Measurements from ENCODE around the gene ZNF282. TPM values are rescaled to one million over a fixed set of nuclear protein-coding genes. Genes with fewer than 3 reads are reported as not detected.

Gene ZNF282
- total RNA-seq, 3 donors from 2014 or later, result 22.0 to 32.4 (median 28.1) TPM

DNA sequence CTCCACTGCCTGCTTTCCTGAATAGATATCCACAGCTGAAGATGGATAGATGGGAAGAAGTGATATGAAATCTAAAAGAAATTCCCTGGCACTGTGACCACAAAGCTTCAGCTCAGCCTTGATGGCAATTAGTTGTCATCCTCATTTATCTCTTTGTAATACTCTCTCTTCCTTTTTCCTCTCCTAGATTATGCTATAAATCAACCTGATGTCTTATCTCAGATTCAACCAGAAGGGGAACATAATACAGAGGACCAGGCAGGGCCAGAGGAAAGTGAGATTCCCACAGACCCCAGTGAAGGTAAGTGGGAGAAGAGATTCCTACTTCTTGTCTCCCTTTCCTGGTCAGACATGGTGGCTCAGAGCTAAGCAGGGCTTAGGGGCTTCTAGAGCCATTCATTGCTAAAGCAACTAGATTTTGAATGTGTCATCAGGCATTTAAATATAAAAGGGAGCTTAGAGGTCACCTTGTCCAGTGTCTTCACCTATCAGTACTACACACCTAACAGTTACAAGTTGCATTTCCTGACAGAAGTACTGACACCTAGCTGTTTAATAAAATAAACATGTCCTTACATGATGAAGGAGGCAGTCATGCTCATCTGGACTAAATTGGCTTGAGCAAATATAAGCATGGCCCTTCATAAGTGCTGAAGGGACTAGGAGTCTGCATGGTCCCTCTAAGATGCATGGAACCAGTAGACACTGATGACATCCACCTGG is 28.6 kb upstream of the ZNF282 start:
- H3K9me3 ChIP-seq, result no peaks in the 10 kb centered on the region
- intact Hi-C loops (cut with DNase I, micrococcal nuclease), result no loop called here
- H3K36me3 ChIP-seq (ENCODE audit: low read depth), result peaks cover 12% of the 10 kb centered on the region

DNA sequence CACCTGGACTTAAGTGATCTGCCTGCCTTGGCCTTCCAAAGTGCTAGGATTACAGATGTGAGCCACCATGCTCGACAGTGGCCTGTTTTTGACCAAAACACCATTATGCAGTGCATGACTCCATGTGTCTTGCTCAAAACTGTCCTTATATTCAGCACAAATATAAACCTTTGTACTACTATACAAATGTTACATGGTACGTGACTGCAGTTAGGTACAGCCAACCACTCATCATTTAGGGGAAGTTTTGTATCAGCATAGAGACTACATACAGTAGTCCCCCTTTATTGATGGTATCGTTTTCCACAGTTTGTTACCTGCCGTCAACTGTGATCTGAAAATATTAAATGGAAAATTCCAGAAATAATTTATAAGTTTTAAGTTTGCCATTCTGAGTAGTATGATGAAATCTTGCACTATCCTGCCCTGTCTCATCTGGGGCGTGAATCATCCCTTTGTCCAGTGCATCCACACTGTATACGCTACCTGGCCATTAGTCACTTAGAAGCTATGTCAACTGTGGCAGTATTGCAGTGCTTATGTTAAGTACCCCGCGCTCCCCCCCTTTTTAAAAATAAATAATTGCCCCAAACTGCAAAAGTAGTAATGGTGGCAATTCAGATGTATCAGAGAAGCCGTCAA is 23.3 kb upstream of the ZNF282 start:
- no peak for ATAC-seq
- Histone ChIP-seq H3K4me3 (no peak overlapping the region), H3K36me3 (ENCODE audit: low read depth) (peaks cover 11% of the 10 kb centered on the region), H3K9me3 (no peaks in the 10 kb centered on the region), H3K4me1 (ENCODE audit: low read depth) (no peaks in the 10 kb centered on the region)
- no peak for DNase-seq
- intact Hi-C loops (cut with DNase I, micrococcal nuclease), result no loop called here
- TF ChIP-seq, protein P1, sequence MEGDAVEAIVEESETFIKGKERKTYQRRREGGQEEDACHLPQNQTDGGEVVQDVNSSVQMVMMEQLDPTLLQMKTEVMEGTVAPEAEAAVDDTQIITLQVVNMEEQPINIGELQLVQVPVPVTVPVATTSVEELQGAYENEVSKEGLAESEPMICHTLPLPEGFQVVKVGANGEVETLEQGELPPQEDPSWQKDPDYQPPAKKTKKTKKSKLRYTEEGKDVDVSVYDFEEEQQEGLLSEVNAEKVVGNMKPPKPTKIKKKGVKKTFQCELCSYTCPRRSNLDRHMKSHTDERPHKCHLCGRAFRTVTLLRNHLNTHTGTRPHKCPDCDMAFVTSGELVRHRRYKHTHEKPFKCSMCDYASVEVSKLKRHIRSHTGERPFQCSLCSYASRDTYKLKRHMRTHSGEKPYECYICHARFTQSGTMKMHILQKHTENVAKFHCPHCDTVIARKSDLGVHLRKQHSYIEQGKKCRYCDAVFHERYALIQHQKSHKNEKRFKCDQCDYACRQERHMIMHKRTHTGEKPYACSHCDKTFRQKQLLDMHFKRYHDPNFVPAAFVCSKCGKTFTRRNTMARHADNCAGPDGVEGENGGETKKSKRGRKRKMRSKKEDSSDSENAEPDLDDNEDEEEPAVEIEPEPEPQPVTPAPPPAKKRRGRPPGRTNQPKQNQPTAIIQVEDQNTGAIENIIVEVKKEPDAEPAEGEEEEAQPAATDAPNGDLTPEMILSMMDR (IDR thresholded peaks at IDR 0.05), result no peak

More for the DNA sequence above, 28.6 kb upstream of the ZNF282 start:
- Histone ChIP-seq H3K4me3 (no peak overlapping the region), H3K4me1 (ENCODE audit: low read depth) (no peaks in the 10 kb centered on the region)
- TF ChIP-seq, protein P1 (IDR thresholded peaks at IDR 0.05), result no peak
- ATAC-seq, result no peak
- no peak for DNase-seq

DNA sequence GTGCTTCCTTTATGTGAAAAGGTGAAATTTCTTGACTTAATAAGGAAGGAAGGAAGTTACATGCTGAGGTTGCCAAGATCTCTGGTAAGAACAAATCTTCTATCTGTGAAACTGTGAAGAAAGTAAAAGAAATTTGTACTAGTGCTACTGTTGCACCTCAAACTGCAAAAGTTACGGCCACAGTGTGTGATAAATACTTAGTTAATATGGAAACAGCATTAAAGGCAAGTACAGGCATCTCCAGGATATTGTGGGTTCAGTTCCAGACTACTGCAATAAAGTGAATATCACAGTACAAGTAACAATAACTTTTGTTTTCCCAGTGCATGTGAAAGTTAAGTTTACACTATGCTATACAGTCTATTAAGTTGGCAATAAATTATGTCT is 22.8 kb upstream of the ZNF282 start:
- no peaks in the 10 kb centered on the region for H3K9me3 ChIP-seq
- no peaks in the 10 kb centered on the region for H3K4me1 ChIP-seq (ENCODE audit: low read depth)
- DNase-seq, result no peak
- no peak overlapping the region for H3K4me3 ChIP-seq
- H3K36me3 ChIP-seq (ENCODE audit: low read depth), result peaks cover 8% of the 10 kb centered on the region
- intact Hi-C loops (cut with DNase I, micrococcal nuclease), result no loop called here
- TF ChIP-seq, protein P1 (IDR thresholded peaks at IDR 0.05), result no peak
- ATAC-seq, result no peak

DNA sequence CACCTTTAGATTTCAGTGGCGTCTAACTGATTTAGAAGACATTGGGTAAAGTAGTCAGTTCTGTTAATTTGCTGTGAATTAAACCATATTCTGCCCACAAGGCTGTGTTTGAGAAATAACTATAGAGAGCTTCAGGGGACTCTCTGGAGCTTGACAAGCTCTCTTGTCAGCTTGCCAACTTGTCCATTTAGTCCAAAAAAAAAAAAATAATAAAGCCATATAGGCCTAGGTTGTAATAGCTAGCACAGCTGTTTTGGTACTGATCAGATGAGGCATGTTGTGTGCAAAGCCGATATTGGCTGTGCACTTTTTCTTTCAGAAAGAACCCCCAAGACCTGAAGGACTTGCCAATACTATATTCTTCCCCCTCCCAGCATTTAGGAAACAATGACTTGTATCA is 20.2 kb upstream of the ZNF282 start:
- intact Hi-C loops (cut with DNase I, micrococcal nuclease), result no loop called here
- no peaks in the 10 kb centered on the region for H3K9me3 ChIP-seq
- H3K4me1 ChIP-seq (ENCODE audit: low read depth), result no peaks in the 10 kb centered on the region
- TF ChIP-seq, protein P1 (IDR thresholded peaks at IDR 0.05), result no peak
- H3K36me3 ChIP-seq (ENCODE audit: low read depth), result no peaks in the 10 kb centered on the region
- no peak overlapping the region for H3K4me3 ChIP-seq
- DNase-seq (no peak), ATAC-seq (no peak)

DNA sequence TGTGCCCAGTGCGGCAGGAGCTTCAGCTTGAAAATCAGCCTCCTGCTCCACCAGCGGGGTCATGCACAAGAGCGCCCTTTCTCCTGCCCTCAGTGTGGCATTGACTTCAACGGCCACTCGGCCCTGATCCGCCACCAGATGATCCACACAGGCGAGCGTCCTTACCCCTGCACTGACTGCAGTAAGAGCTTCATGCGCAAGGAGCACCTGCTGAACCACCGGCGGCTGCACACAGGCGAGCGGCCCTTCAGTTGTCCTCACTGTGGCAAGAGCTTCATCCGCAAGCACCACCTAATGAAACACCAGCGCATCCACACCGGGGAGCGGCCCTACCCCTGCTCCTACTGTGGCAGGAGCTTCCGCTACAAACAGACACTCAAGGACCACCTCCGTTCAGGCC is 16.1 kb upstream of the ZNF282 start:
- Histone ChIP-seq H3K4me1 (ENCODE audit: low read depth) (no peaks in the 10 kb centered on the region), H3K9me3 (no peaks in the 10 kb centered on the region), H3K4me3 (no peak overlapping the region), H3K36me3 (ENCODE audit: low read depth) (no peaks in the 10 kb centered on the region)
- no peak for ATAC-seq
- intact Hi-C loops (cut with DNase I, micrococcal nuclease), result no loop called here
- TF ChIP-seq, protein P1 (IDR thresholded peaks at IDR 0.05), result no peak
- no peak for DNase-seq

Data from mucosa of descending colon (tissue), 3 donors.